Neutrophil (primary cell): ENCODE results near the gene METTL15.
"Not testable (repeated sequence)": the region's sequence is repeated elsewhere in the genome, so short reads cannot be mapped to it uniquely, and the experiment has no call there.

Experiments
- H3K27ac ChIP-seq: fragments of 200-600 bp; sonication (generic); 2 replicates; pipeline ENCODE4 v1.5.1; 2016; ENCODE audit warnings: mild to moderate bottlenecking, moderate library complexity
- H3K27me3 ChIP-seq: fragments of 200-600 bp; sonication (generic); 2 replicates; pipeline ENCODE4 v1.6.0; 2016; ENCODE audit warnings: mild to moderate bottlenecking
- H3K36me3 ChIP-seq: fragments of 200-600 bp; sonication (generic); 2 replicates; pipeline ENCODE4 v1.5.1; 2017
- H3K4me1 ChIP-seq, 2 experiments: fragments of 200-600 bp in 1 of 2; sonication (generic) in 1 of 2; 1 replicate in 1 of 2; 2 replicates in 1 of 2; pipeline versions ENCODE4 v1.5.1 to v1.6.1; 2013 to 2016; ENCODE audit warnings: low read depth in 1 of 2, low read length in 1 of 2, mild to moderate bottlenecking in 1 of 2, moderate library complexity in 1 of 2; ENCODE audit not compliant: control insufficient read depth in 1 of 2, insufficient read depth in 1 of 2
- H3K4me3 ChIP-seq, 2 experiments: fragments of 200-600 bp in 1 of 2; sonication (generic) in 1 of 2; 1 replicate in 1 of 2; 2 replicates in 1 of 2; pipeline ENCODE4 v1.5.1; 2013 to 2016; ENCODE audit warnings: low read depth in 1 of 2, low read length in 1 of 2, mild to moderate bottlenecking in 1 of 2, moderate library complexity in 1 of 2
- H3K9me3 ChIP-seq: fragments of 200-600 bp; sonication (generic); 2 replicates; pipeline ENCODE4 v1.5.1; 2016
- CTCF ChIP-seq: fragments of 200-600 bp; sonication (generic); IDR thresholded peaks from 2 replicates; pipeline ENCODE4 v1.5.1; 2016; ENCODE audit warnings: antibody characterized with exemption

The METTL15 gene

DNA sequence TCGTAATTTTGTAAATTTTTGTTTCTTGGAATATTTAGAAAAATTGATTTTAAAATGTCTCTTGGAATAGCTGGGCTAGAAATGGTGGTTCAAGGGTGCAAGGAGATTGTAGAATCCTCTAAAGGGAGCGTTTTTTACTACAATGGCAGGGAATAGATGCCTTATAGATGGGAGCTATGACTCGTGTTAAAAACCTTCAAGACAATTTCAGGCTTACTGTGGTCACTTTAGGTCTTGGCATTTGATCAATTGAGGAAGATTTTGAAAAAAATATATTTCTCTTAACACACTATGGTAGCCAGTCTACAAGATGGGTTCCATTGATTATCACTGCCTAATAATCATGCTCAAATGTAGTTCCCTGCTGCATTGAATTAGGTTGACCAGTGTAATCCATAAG lies 25.0 kb downstream of the METTL15 start:
- no peaks in the 10 kb centered on the region for H3K36me3 ChIP-seq
- no peaks in the 10 kb centered on the region for H3K27me3 ChIP-seq
- no peaks in the 10 kb centered on the region for H3K9me3 ChIP-seq
- H3K27ac ChIP-seq: no peak overlapping the region
- no peaks in the 10 kb centered on the region for H3K4me1 ChIP-seq
- no peak overlapping the region for H3K4me3 ChIP-seq
- no peak for TF ChIP-seq CTCF

- H3K27ac ChIP-seq, H3K9me3 ChIP-seq, H3K4me1 ChIP-seq, H3K4me3 ChIP-seq, H3K36me3 ChIP-seq, H3K27me3 ChIP-seq: not testable (repeated sequence)
Measured at GRCh38 chr11:28136157-28136556, 28.0 kb downstream of the METTL15 start.

DNA sequence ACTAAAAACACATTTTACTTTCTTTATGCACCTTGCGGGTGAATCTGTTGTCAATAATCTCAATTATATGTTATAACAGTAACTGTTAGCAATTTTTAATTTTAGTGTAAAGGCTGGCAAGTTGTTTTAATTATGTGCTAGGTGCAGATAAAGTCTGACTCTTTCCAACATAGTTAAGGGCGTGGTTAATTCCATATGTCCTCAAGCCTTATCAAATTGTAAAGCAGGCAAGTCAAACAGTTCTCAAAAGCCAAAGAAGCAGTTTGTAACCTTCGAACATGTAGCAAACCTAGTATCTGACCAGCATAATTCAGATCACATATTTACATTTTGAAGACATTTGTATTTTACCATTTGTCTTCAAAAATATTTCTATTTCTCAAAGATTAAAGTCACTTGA lies 29.2 kb downstream of the METTL15 start:
- H3K27ac ChIP-seq: no peak overlapping the region
- no peaks in the 10 kb centered on the region for H3K4me1 ChIP-seq
- H3K9me3 ChIP-seq: peaks cover 7% of the 10 kb centered on the region
- H3K4me3 ChIP-seq: no peak overlapping the region
- H3K27me3 ChIP-seq: no peaks in the 10 kb centered on the region
- no peaks in the 10 kb centered on the region for H3K36me3 ChIP-seq
- no peak for TF ChIP-seq CTCF

- no peak for TF ChIP-seq CTCF
- Histone ChIP-seq H3K9me3 (peaks cover 7% of the 10 kb centered on the region), H3K36me3 (no peaks in the 10 kb centered on the region), H3K4me3 (no peak overlapping the region), H3K27ac (no peak overlapping the region), H3K27me3 (no peaks in the 10 kb centered on the region), H3K4me1 (no peaks in the 10 kb centered on the region)
Measured at GRCh38 chr11:28137832-28138231, 29.6 kb downstream of the METTL15 start.

- no peaks in the 10 kb centered on the region for H3K36me3 ChIP-seq
- no peak overlapping the region for H3K27ac ChIP-seq
- peaks cover 7% of the 10 kb centered on the region for H3K9me3 ChIP-seq
- peaks cover 0 to 3% of the 10 kb centered on the region in 2 experiments for H3K4me1 ChIP-seq
- H3K27me3 ChIP-seq: no peaks in the 10 kb centered on the region
- H3K4me3 ChIP-seq: no peak overlapping the region
- TF ChIP-seq CTCF: no peak
Measured at GRCh38 chr11:28139841-28140415, 31.7 kb downstream of the METTL15 start.

DNA sequence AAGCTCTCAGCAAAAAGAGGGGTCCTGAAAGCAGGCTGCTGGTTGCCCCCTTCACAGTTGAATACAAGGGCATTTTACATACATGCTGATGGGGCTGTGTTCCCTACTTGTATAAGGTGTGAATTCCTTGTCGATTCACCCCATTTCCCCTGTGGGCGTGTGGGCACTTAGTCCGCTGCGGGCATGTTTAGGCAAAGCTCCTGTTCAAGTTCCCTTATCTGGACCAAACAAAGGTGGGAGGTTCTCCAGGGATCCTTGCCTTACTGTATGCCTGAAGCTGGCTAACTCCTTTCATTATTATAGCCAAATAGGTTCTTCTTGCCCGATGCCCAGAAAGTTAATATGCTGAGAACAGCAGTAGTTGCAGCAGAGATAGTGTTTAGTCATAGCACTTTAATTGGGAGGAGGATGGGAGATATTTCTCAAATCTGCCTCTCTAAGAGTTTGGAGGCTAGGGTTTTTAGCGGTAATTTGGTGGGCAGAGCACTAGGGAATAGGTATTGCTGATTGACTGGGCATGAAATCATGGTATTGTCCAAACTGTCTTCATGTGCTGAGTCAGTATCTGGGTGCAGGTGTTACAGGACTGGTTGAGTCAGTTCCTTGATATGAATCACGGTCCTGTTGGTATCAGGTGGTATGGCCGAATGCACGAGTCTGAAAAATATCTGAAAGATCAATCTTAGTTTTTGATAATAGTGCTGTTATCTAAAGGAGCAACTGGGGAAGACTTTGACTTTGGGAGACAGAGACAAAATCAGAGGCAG lies 32.7 kb downstream of the METTL15 start:
- Histone ChIP-seq H3K9me3 (peaks cover 7% of the 10 kb centered on the region), H3K4me1 (peaks cover 0 to 3% of the 10 kb centered on the region in 2 experiments), H3K27me3 (no peaks in the 10 kb centered on the region), H3K36me3 (no peaks in the 10 kb centered on the region), H3K27ac (no peak overlapping the region), H3K4me3 (no peak overlapping the region)
- TF ChIP-seq CTCF: no peak
